Natural killer cell (primary cell): ENCODE results near the gene SEMA3C. TPM values are rescaled to one million over a fixed set of nuclear protein-coding genes. Genes with fewer than 3 reads are reported as not detected.

Experiments used
- ATAC-seq, 3 donors: fragments of 150-1000 bp in 2 of 3; fragments of 200-7000 bp in 1 of 3; cut with Tn5 transposase; 1 replicate in 1 of 3; 2 replicates in 2 of 3; pipeline ENCODE4 v1.10.0; 2021; ENCODE audit warnings: mild to moderate bottlenecking in 2 of 3, moderate library complexity in 2 of 3
- DNase-seq, 2 donors: peaks; one replicate each; pipeline versions ENCODE4 v3.0.0 to v3.0.0-alpha.2; 2013 to 2021; ENCODE audit warnings: mixed read lengths in 1 of 2
- H3K27ac ChIP-seq: one replicate; pipeline ENCODE4 v1.5.1; 2013; ENCODE audit warnings: mild to moderate bottlenecking, low read length
- H3K27me3 ChIP-seq: one replicate; pipeline ENCODE4 v1.6.1; 2013; ENCODE audit warnings: low read length; ENCODE audit not compliant: control insufficient read depth, insufficient read depth
- H3K36me3 ChIP-seq: one replicate; pipeline ENCODE4 v1.6.1; 2013; ENCODE audit warnings: low read length; ENCODE audit not compliant: control insufficient read depth, insufficient read depth
- H3K4me1 ChIP-seq: one replicate; pipeline ENCODE4 v1.6.1; 2013; ENCODE audit warnings: low read length; ENCODE audit not compliant: control insufficient read depth, insufficient read depth
- H3K4me3 ChIP-seq: one replicate; pipeline ENCODE4 v1.5.1; 2013; ENCODE audit warnings: low read length
- H3K9me3 ChIP-seq: one replicate; pipeline ENCODE4 v1.6.1; 2013; ENCODE audit warnings: low read length; ENCODE audit not compliant: control insufficient read depth, insufficient read depth
- H3K27ac Mint-ChIP-seq, 2 donors: one replicate each; pipeline ENCODE4 v1.8.0; 2022; ENCODE audit warnings: mild to moderate bottlenecking in 2 of 2, mixed read lengths in 2 of 2, moderate library complexity in 1 of 2
- H3K27me3 Mint-ChIP-seq, 2 donors: one replicate each; pipeline ENCODE4 v1.8.0; 2022; ENCODE audit warnings: low read depth in 2 of 2, mixed read lengths in 2 of 2
- H3K36me3 Mint-ChIP-seq: one replicate; pipeline ENCODE4 v1.8.0; 2022; ENCODE audit warnings: mixed read lengths
- H3K4me1 Mint-ChIP-seq, 2 donors: one replicate each; pipeline ENCODE4 v1.8.0; 2022; ENCODE audit warnings: mixed read lengths in 2 of 2
- H3K4me3 Mint-ChIP-seq: one replicate; pipeline ENCODE4 v1.8.0; 2022; ENCODE audit warnings: mild to moderate bottlenecking, moderate library complexity, mixed read lengths
- H3K9me3 Mint-ChIP-seq, 2 donors: one replicate each; pipeline ENCODE4 v1.8.0; 2022; ENCODE audit warnings: mixed read lengths in 2 of 2
- WGBS: methylation state at CpG from one replicate; pipeline ENCODE4 v1.1.7; 2013; ENCODE audit warnings: missing lambda C conversion rate; ENCODE audit not compliant: insufficient coverage; 5-methylcytosine and 5-hydroxymethylcytosine counted together
- intact Hi-C: fragments of 100-400 bp; cut with micrococcal nuclease; formaldehyde crosslinking; loops from one replicate; pipeline ENCODE4 v1.14.2; 2022
- total RNA-seq, 4 donors: library from RNA; stranded (reverse); fragments of 120-200 nt in 1 of 4; gene quantifications; one replicate each; pipeline versions ENCODE4 v1.2.3 to v1.2.4, GENCODE V29; 2013 to 2022
- TF ChIP-seq, protein P1 (sequence below): fragments of 200-600 bp; IDR thresholded peaks from one replicate; pipeline ENCODE4 v1.8.0; 2022; ENCODE audit warnings: antibody characterized with exemption

The SEMA3C gene
- total RNA-seq, 3 donors from 2014 or later (not counting 1 experiment from before 2014, with no cell fraction given): 0.41 to 12.2 (median 0.94) TPM

DNA sequence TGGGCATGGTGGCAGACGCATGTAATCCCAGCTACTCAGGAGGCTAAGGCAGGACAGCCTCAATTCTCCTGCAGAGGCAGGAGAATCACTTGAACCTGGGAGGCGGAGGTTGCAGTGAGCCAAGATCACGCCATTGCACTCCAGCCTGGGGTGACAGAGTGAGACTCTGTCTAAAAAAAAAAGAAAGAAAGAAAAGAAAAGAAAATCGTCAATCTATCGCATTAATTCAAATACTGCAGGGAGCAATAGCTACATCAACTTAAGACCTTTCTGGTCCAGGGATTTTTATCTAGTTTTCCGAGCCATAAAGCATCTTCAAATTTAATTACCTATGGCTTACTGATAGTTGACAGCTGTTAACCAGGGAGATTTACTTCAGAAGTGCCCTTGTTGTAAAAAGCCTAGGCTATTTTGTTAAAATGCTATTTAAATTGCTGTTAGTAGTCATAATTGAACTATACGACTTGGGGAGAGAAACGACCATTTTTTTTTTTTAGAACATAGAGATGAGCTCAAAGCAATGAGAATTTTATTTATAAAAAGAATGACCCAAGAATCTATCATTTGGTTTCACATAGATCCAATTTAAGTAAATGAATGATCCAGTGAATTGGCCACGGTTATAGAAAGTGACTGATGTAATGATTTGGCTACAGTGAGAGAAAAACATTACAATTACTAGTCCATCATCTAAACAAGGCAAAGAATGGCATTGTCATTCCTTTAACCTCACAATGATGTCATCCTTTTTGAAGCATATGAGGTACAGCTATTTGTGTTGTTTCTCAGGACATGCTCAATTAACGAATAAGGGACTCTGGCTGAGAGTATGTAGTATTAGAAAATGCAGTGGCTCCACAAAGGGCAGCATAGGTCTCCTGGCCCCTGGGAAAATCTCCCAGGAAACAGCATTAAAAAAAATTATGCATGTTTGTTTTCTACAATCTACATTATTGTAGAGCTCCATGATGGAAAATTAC lies 85.3 kb downstream of the SEMA3C start:
- WGBS: 78% methylated on average over 6 of the region's 10 CpGs
- H3K4me3 Mint-ChIP-seq: no peak overlapping the region
- intact Hi-C loops: no loop called here
- H3K9me3 ChIP-seq: no peaks in the 10 kb centered on the region
- no peaks in the 10 kb centered on the region for H3K27me3 Mint-ChIP-seq
- H3K4me1 Mint-ChIP-seq: peaks cover 4% of the 10 kb centered on the region in 2 donors
- H3K36me3 ChIP-seq: no peaks in the 10 kb centered on the region
- peaks cover 2 to 3% of the 10 kb centered on the region in 2 donors for H3K9me3 Mint-ChIP-seq
- H3K27ac ChIP-seq: no peak overlapping the region
- H3K4me1 ChIP-seq: no peaks in the 10 kb centered on the region
- H3K27me3 ChIP-seq: no peaks in the 10 kb centered on the region
- DNase-seq (no peak), ATAC-seq (no peak)
- TF ChIP-seq, protein P1, sequence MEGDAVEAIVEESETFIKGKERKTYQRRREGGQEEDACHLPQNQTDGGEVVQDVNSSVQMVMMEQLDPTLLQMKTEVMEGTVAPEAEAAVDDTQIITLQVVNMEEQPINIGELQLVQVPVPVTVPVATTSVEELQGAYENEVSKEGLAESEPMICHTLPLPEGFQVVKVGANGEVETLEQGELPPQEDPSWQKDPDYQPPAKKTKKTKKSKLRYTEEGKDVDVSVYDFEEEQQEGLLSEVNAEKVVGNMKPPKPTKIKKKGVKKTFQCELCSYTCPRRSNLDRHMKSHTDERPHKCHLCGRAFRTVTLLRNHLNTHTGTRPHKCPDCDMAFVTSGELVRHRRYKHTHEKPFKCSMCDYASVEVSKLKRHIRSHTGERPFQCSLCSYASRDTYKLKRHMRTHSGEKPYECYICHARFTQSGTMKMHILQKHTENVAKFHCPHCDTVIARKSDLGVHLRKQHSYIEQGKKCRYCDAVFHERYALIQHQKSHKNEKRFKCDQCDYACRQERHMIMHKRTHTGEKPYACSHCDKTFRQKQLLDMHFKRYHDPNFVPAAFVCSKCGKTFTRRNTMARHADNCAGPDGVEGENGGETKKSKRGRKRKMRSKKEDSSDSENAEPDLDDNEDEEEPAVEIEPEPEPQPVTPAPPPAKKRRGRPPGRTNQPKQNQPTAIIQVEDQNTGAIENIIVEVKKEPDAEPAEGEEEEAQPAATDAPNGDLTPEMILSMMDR: no peak
- no peak overlapping the region for H3K27ac Mint-ChIP-seq
- no peaks in the 10 kb centered on the region for H3K36me3 Mint-ChIP-seq
- no peak overlapping the region for H3K4me3 ChIP-seq

DNA sequence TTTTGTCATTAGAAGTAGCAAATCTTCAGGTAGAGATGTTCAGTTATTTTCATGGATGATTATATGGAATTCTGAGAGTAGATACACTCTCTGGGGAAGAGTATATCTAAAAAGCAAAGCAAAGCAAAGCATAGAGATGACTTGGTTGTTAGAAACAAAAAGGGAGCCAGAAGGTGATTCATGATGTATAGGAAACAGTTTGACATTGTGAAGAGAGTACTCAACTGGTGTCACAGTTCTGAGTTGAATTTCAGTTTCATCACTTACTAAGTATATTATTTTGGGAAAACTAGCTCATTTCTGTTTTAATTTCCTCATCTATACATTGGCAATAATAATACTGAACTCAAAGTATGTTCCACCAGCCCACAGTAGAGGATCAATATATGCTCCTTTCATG lies 86.8 kb downstream of the SEMA3C start:
- Mint-ChIP-seq H3K36me3 (no peaks in the 10 kb centered on the region), H3K4me3 (no peak overlapping the region), H3K27ac (no peak overlapping the region), H3K27me3 (no peaks in the 10 kb centered on the region), H3K4me1 (peaks cover 0 to 4% of the 10 kb centered on the region in 2 donors), H3K9me3 (peaks cover 0 to 3% of the 10 kb centered on the region in 2 donors)
- no peaks in the 10 kb centered on the region for H3K9me3 ChIP-seq
- no peaks in the 10 kb centered on the region for H3K27me3 ChIP-seq
- ATAC-seq (no peak), DNase-seq (no peak)
- no peaks in the 10 kb centered on the region for H3K36me3 ChIP-seq
- intact Hi-C loops: no loop called here
- TF ChIP-seq, protein P1: no peak
- H3K4me3 ChIP-seq: no peak overlapping the region
- no peak overlapping the region for H3K27ac ChIP-seq
- H3K4me1 ChIP-seq: no peaks in the 10 kb centered on the region

DNA sequence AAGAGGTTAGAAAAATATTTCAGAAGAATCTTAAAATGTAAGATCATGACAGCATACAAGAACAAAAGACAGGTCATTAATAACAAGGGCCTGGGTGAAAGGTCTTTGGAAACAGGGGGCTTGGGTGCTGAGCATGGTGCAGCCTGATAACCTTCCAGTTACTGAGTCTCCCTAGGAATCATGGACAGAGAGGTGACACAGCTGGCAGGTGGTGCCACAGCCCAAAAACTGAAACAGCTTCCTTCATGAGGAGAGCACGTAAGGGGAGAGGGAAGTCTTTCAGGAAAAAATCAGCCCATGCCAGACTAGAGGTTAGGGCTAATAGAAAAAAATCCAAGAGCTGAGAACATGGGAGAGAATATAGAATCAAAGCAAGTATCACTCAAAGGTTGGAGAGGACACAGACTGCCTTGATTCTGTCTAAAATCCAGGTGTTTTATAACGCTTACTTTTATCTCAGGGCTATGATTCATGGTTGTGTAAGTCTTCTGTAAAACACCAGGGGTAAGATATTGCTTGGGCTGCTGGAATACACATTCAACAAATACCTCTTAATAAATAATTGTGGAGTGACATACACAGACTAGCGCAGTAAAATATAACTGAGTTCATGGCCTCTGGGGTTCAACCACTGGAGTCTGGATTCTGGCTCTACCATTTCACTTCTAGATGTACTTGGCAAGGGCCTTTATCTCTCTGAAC lies 88.1 kb downstream of the SEMA3C start:
- intact Hi-C loops: no loop called here
- no peak overlapping the region for H3K4me3 ChIP-seq
- WGBS: 85% methylated on average over 3 of the region's 3 CpGs
- H3K27ac ChIP-seq: no peak overlapping the region
- DNase-seq: no peak
- H3K36me3 Mint-ChIP-seq: no peaks in the 10 kb centered on the region
- TF ChIP-seq, protein P1: no peak
- H3K27me3 ChIP-seq: no peaks in the 10 kb centered on the region
- H3K9me3 ChIP-seq: no peaks in the 10 kb centered on the region
- H3K9me3 Mint-ChIP-seq: peaks cover 0 to 3% of the 10 kb centered on the region in 2 donors
- H3K4me3 Mint-ChIP-seq: no peak overlapping the region
- H3K27me3 Mint-ChIP-seq: no peaks in the 10 kb centered on the region
- H3K4me1 ChIP-seq: no peaks in the 10 kb centered on the region
- no peak for ATAC-seq
- no peak overlapping the region for H3K27ac Mint-ChIP-seq
- peaks cover 0 to 4% of the 10 kb centered on the region in 2 donors for H3K4me1 Mint-ChIP-seq
- no peaks in the 10 kb centered on the region for H3K36me3 ChIP-seq
